IgD-negative memory B cell (primary cell): ENCODE results near the gene NFKB1. TPM values are rescaled to one million over a fixed set of nuclear protein-coding genes. Genes with fewer than 3 reads are reported as not detected.
"Not testable (repeated sequence)": the region's sequence is repeated elsewhere in the genome, so short reads cannot be mapped to it uniquely, and the experiment has no call there.

Experiments used
- H3K27ac Mint-ChIP-seq, 3 donors: one replicate each; pipeline ENCODE4 v1.8.0; 2020 to 2022; ENCODE audit warnings: mild to moderate bottlenecking in 3 of 3, mixed read lengths in 3 of 3, moderate library complexity in 1 of 3
- H3K27me3 Mint-ChIP-seq: one replicate; pipeline ENCODE4 v1.8.0; 2021; ENCODE audit warnings: mixed read lengths
- H3K36me3 Mint-ChIP-seq: one replicate; pipeline ENCODE4 v1.8.0; 2020; ENCODE audit warnings: mild to moderate bottlenecking, mixed read lengths
- H3K4me1 Mint-ChIP-seq, 3 donors: one replicate each; pipeline ENCODE4 v1.8.0; 2020 to 2022; ENCODE audit warnings: mixed read lengths in 3 of 3, mild to moderate bottlenecking in 1 of 3
- H3K4me3 Mint-ChIP-seq, 4 donors: one replicate each; pipeline ENCODE4 v1.8.0; 2020 to 2022; ENCODE audit warnings: mild to moderate bottlenecking in 4 of 4, mixed read lengths in 4 of 4, moderate library complexity in 3 of 4
- H3K9me3 Mint-ChIP-seq, 3 donors: one replicate each; pipeline ENCODE4 v1.8.0; 2020 to 2021; ENCODE audit warnings: mixed read lengths in 3 of 3, mild to moderate bottlenecking in 1 of 3
- polyA plus RNA-seq: library from polyadenylated mRNA; unstranded; fragments of 300-500 nt; fragmentation: Illumina TruSeq; gene quantifications from one replicate; pipeline ENCODE4 v1.2.3, GENCODE V29; 2021

NFKB1 gene
- 10.4 TPM for polyA plus RNA-seq

GRCh38 chr4:102500696-102501446 lies at the start of gene NFKB1:
Gene NFKB1 (plus strand): TSS chr4:102501359. CDS start chr4:102525519, 24,160 bp downstream.
- Mint-ChIP-seq H3K4me3 (peak within 1 kb of the TSS; percentile 93 to 99 (median 98)), H3K9me3 (peaks cover 0 to 3% (median 0%) of the 10 kb centered on the region in 3 donors), H3K27me3 (no peaks in the 10 kb centered on the region), H3K27ac (peak within 1 kb of the TSS; percentile 97 to 100 (median 99)), H3K4me1 (peaks cover 21 to 33% (median 29%) of the 10 kb centered on the region in 3 donors), H3K36me3 (no peaks in the 10 kb centered on the region)

GRCh38 chr4:102452854-102453253 lies 48.3 kb upstream of the NFKB1 start:
- Mint-ChIP-seq H3K9me3 (no peaks in the 10 kb centered on the region), H3K36me3 (peaks cover 2% of the 10 kb centered on the region), H3K27me3 (no peaks in the 10 kb centered on the region), H3K4me3 (no peak overlapping the region), H3K27ac (no peak overlapping the region), H3K4me1 (peaks cover 0 to 1% (median 1%) of the 10 kb centered on the region in 3 donors)

- Mint-ChIP-seq H3K27ac (no peak overlapping the region), H3K36me3 (peaks cover 2% of the 10 kb centered on the region), H3K9me3 (peaks cover 0 to 4% (median 3%) of the 10 kb centered on the region in 3 donors), H3K4me3 (no peak overlapping the region), H3K4me1 (peaks cover 0 to 1% (median 1%) of the 10 kb centered on the region in 3 donors), H3K27me3 (no peaks in the 10 kb centered on the region)
Observed at GRCh38 chr4:102453827-102454226, 47.3 kb upstream of the NFKB1 start.

- H3K27ac Mint-ChIP-seq, result no peak overlapping the region
- peaks cover 0 to 4% (median 3%) of the 10 kb centered on the region in 3 donors for H3K9me3 Mint-ChIP-seq
- H3K4me3 Mint-ChIP-seq, result no peak overlapping the region
- peaks cover 2% of the 10 kb centered on the region for H3K36me3 Mint-ChIP-seq
- H3K27me3 Mint-ChIP-seq, result no peaks in the 10 kb centered on the region
- H3K4me1 Mint-ChIP-seq, result peaks cover 0 to 1% (median 1%) of the 10 kb centered on the region in 3 donors
Observed at GRCh38 chr4:102454268-102454667, 46.9 kb upstream of the NFKB1 start.

GRCh38 chr4:102454981-102455685 lies 46.0 kb upstream of the NFKB1 start:
- Mint-ChIP-seq H3K27ac (no peak overlapping the region), H3K4me1 (no peaks in the 10 kb centered on the region), H3K4me3 (no peak overlapping the region), H3K36me3 (peaks cover 4% of the 10 kb centered on the region), H3K9me3 (peaks cover 0 to 9% (median 9%) of the 10 kb centered on the region in 3 donors), H3K27me3 (no peaks in the 10 kb centered on the region)

GRCh38 chr4:102455750-102456149 lies 45.4 kb upstream of the NFKB1 start:
- peaks cover 0 to 15% (median 10%) of the 10 kb centered on the region in 3 donors for H3K9me3 Mint-ChIP-seq
- H3K36me3 Mint-ChIP-seq, result peaks cover 4% of the 10 kb centered on the region
- no peak overlapping the region for H3K4me3 Mint-ChIP-seq
- no peaks in the 10 kb centered on the region for H3K27me3 Mint-ChIP-seq
- no peak overlapping the region for H3K27ac Mint-ChIP-seq
- no peaks in the 10 kb centered on the region for H3K4me1 Mint-ChIP-seq

- H3K27ac Mint-ChIP-seq, result no peak overlapping the region
- H3K9me3 Mint-ChIP-seq, result peaks cover 0 to 5% (median 4%) of the 10 kb centered on the region in 3 donors
- no peak overlapping the region for H3K4me3 Mint-ChIP-seq
- peaks cover 5% of the 10 kb centered on the region for H3K36me3 Mint-ChIP-seq
- no peaks in the 10 kb centered on the region for H3K4me1 Mint-ChIP-seq
- H3K27me3 Mint-ChIP-seq, result peaks cover 12% of the 10 kb centered on the region
Observed at GRCh38 chr4:102466298-102466697, 34.9 kb upstream of the NFKB1 start.

GRCh38 chr4:102469806-102470205 lies 31.4 kb upstream of the NFKB1 start:
- H3K4me3 Mint-ChIP-seq, result no peak overlapping the region
- peaks cover 5% of the 10 kb centered on the region for H3K36me3 Mint-ChIP-seq
- H3K9me3 Mint-ChIP-seq, result no peaks in the 10 kb centered on the region
- H3K27ac Mint-ChIP-seq, result no peak overlapping the region
- H3K27me3 Mint-ChIP-seq, result peaks cover 13% of the 10 kb centered on the region
- no peaks in the 10 kb centered on the region for H3K4me1 Mint-ChIP-seq

GRCh38 chr4:102472441-102473013 lies 28.6 kb upstream of the NFKB1 start:
- Mint-ChIP-seq H3K4me1 (no peaks in the 10 kb centered on the region), H3K27ac (no peak overlapping the region), H3K36me3 (peaks cover 5% of the 10 kb centered on the region), H3K4me3 (no peak overlapping the region), H3K27me3 (peaks cover 11% of the 10 kb centered on the region), H3K9me3 (peaks cover 0 to 6% (median 4%) of the 10 kb centered on the region in 3 donors)

- Mint-ChIP-seq H3K9me3 (peaks cover 0 to 6% (median 6%) of the 10 kb centered on the region in 3 donors), H3K36me3 (peaks cover 3% of the 10 kb centered on the region), H3K4me3 (no peak overlapping the region)
Observed at GRCh38 chr4:102473476-102473875, 27.7 kb upstream of the NFKB1 start.

GRCh38 chr4:102474736-102475504 lies 26.2 kb upstream of the NFKB1 start:
- Mint-ChIP-seq H3K36me3 (peaks cover 3% of the 10 kb centered on the region), H3K27ac (no peak overlapping the region), H3K27me3 (peaks cover 2% of the 10 kb centered on the region), H3K4me3 (peak overlapping the region in 1 of 4 donors; percentile 64), H3K9me3 (peaks cover 6 to 8% (median 6%) of the 10 kb centered on the region in 3 donors), H3K4me1 (no peaks in the 10 kb centered on the region)

More at GRCh38 chr4:102473476-102473875, 27.7 kb upstream of the NFKB1 start:
- no peaks in the 10 kb centered on the region for H3K4me1 Mint-ChIP-seq
- H3K27me3 Mint-ChIP-seq, result peaks cover 6% of the 10 kb centered on the region
- no peak overlapping the region for H3K27ac Mint-ChIP-seq

GRCh38 chr4:102477657-102478056 lies 23.5 kb upstream of the NFKB1 start:
- H3K27ac Mint-ChIP-seq, result no peak overlapping the region

GRCh38 chr4:102478186-102478585 lies 23.0 kb upstream of the NFKB1 start:
- no peak overlapping the region for H3K4me3 Mint-ChIP-seq

More at GRCh38 chr4:102477657-102478056, 23.5 kb upstream of the NFKB1 start:
- peaks cover 6 to 10% (median 6%) of the 10 kb centered on the region in 3 donors for H3K9me3 Mint-ChIP-seq
- H3K27me3 Mint-ChIP-seq, result peaks cover 2% of the 10 kb centered on the region
- H3K4me1 Mint-ChIP-seq, result peaks cover 0 to 3% (median 0%) of the 10 kb centered on the region in 3 donors
- H3K4me3 Mint-ChIP-seq, result no peak overlapping the region
- peaks cover 3% of the 10 kb centered on the region for H3K36me3 Mint-ChIP-seq

GRCh38 chr4:102479832-102480231 lies 21.3 kb upstream of the NFKB1 start:
- not testable (repeated sequence) for H3K27me3 Mint-ChIP-seq, H3K4me3 Mint-ChIP-seq, H3K27ac Mint-ChIP-seq, H3K4me1 Mint-ChIP-seq, H3K36me3 Mint-ChIP-seq
- peaks cover 6 to 10% (median 6%) of the 10 kb centered on the region in 3 donors for H3K9me3 Mint-ChIP-seq

More at GRCh38 chr4:102478186-102478585, 23.0 kb upstream of the NFKB1 start:
- Mint-ChIP-seq H3K36me3 (peaks cover 3% of the 10 kb centered on the region), H3K27ac (no peak overlapping the region), H3K27me3 (peaks cover 2% of the 10 kb centered on the region), H3K9me3 (peaks cover 6 to 10% (median 6%) of the 10 kb centered on the region in 3 donors), H3K4me1 (peaks cover 0 to 3% (median 0%) of the 10 kb centered on the region in 3 donors)
